Gastroesophageal sphincter (tissue), 3 donors: ENCODE data around the gene DSP.

Experiments used
- CTCF ChIP-seq, 4 experiments: fragments of 200-600 bp in 2 of 4; fragments of 450-650 bp in 2 of 4; sonication (generic) in 1 of 4; IDR thresholded peaks; one replicate each; pipeline ENCODE4 v1.5.1; 2017 to 2019; ENCODE audit warnings: antibody characterized with exemption in 4 of 4, mild to moderate bottlenecking in 2 of 4, moderate library complexity in 2 of 4
- EP300 ChIP-seq: sonication (generic); formaldehyde crosslinking; IDR thresholded peaks from one replicate; pipeline ENCODE4 v1.6.1; 2017; ENCODE audit warnings: antibody characterized with exemption, mild to moderate bottlenecking
- POLR2A ChIP-seq, 2 donors: fragments of 450-650 bp; IDR thresholded peaks; one replicate each; pipeline ENCODE4 v1.6.1; 2017; ENCODE audit warnings: antibody characterized with exemption in 2 of 2, mild to moderate bottlenecking in 2 of 2, moderate library complexity in 1 of 2
- POLR2AphosphoS5 ChIP-seq: sonication (generic); formaldehyde crosslinking; IDR thresholded peaks from one replicate; pipeline ENCODE4 v1.6.1; 2017; ENCODE audit warnings: antibody characterized with exemption

DNA sequence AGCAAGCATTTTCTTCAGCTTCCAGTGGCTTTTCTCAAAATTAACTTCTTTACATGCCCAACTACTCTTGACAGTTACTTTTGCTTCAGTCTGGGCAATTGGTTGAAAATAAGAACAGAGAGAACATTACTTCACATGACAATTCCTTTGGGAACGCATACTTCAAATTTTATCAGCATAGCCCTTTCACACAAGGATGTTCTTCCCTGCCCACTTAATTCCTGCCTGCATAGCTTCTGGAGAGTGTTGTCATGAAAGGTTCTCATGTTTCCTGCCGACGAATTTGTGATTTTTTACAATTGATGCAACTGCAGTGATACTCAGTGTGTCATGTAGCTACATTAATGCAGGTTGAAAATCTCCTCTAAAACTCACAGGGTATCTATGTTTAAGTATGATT, 26.6 kb downstream of the DSP start:
- no peak for TF ChIP-seq CTCF (IDR thresholded peaks at IDR 0.05)
- no peak for TF ChIP-seq POLR2A (IDR thresholded peaks at IDR 0.05)
- TF ChIP-seq EP300: no peak
- TF ChIP-seq POLR2AphosphoS5: no peak
